ENCODE results near the gene GAA. TPM values are rescaled to one million over a fixed set of nuclear protein-coding genes. Genes with fewer than 3 reads are reported as not detected.
"Not testable (repeated sequence)": the region's sequence is repeated elsewhere in the genome, so short reads cannot be mapped to it uniquely, and the experiment has no call there.

GAA gene
- total RNA-seq, 4 donors from 2014 or later = 35.6 to 73.2 (median 47.4) TPM

DNA sequence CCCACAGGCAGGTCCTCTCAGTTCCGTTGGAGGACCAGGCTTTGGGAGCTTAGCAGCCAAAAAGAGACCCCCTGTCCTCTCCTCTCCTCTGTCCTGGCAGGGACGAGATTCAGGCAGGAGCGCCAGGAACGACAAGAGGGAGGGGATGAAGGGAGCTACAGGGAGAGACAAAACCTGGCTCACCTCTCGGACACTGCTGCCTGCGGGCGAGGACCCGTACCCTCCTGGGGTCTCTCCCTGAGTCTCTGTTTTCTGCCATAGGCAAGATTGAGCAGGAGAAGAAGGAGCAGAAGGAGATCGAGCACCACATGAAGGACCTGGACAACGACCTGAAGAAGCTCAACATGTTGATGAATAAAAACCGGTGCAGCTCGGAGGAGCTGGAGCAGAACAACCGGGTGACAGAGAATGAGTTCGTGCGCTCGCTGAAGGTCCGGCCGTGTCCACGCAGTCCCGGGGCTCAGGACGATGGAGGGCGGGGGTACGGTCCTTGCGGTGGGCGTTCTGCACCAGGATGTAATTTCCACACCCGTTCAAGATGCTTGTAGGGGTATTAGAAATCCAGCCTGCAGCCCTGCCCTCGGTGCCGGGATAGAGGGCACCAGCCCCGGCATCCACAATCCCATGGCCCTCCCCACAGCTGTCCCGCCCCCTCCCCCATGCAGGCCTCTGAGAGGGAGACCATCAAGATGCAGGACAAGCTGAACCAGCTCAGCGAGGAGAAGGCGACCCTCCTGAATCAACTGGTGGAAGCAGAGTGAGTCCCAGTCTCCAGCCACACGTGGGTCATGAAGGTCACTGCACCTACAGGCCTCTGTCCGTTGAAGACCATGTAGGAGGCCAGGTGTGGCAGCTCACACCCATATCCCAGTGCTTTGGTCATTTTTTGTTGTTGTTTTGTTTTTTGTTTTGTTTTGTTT, 13.8 kb upstream of the GAA start:
- H3K27me3 ChIP-seq = no peaks in the 10 kb centered on the region
- ATAC-seq = no peak
- WGBS, 2 donors (ENCODE audit: low coverage in 1 of 2) = 75 to 84% methylated on average over 2 to 16 of the region's 34 CpGs
- H3K27ac ChIP-seq = no peak overlapping the region
- no peaks in the 10 kb centered on the region for H3K9me3 ChIP-seq
- no peak for TF ChIP-seq EP300 (IDR thresholded peaks at IDR 0.05)
- TF ChIP-seq POLR2A (IDR thresholded peaks at IDR 0.05) = no peak
- TF ChIP-seq, protein P1, sequence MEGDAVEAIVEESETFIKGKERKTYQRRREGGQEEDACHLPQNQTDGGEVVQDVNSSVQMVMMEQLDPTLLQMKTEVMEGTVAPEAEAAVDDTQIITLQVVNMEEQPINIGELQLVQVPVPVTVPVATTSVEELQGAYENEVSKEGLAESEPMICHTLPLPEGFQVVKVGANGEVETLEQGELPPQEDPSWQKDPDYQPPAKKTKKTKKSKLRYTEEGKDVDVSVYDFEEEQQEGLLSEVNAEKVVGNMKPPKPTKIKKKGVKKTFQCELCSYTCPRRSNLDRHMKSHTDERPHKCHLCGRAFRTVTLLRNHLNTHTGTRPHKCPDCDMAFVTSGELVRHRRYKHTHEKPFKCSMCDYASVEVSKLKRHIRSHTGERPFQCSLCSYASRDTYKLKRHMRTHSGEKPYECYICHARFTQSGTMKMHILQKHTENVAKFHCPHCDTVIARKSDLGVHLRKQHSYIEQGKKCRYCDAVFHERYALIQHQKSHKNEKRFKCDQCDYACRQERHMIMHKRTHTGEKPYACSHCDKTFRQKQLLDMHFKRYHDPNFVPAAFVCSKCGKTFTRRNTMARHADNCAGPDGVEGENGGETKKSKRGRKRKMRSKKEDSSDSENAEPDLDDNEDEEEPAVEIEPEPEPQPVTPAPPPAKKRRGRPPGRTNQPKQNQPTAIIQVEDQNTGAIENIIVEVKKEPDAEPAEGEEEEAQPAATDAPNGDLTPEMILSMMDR (IDR thresholded peaks at IDR 0.05) = no peak
- no peak overlapping the region for H3K4me3 ChIP-seq
- peaks cover 0 to 4% (median 3%) of the 10 kb centered on the region in 3 donors for H3K4me1 ChIP-seq
- peaks cover 0 to 6% of the 10 kb centered on the region in 2 donors for H3K36me3 ChIP-seq

- TF ChIP-seq POLR2A (IDR thresholded peaks at IDR 0.05) (no peak), EP300 (IDR thresholded peaks at IDR 0.05) (no peak), POLR2AphosphoS5 (IDR thresholded peaks at IDR 0.05) (no peak)
- TF ChIP-seq, protein P1 (IDR thresholded peaks at IDR 0.05) = no peak
- H3K27me3 ChIP-seq = no peaks in the 10 kb centered on the region
- no peak overlapping the region for H3K27ac ChIP-seq
- H3K9me3 ChIP-seq = no peaks in the 10 kb centered on the region
- no peak overlapping the region for H3K4me3 ChIP-seq
- peaks cover 0 to 6% of the 10 kb centered on the region in 2 donors for H3K36me3 ChIP-seq
- WGBS, 2 donors (ENCODE audit: low coverage in 1 of 2) = 100% methylated on average over 1 to 9 of the region's 16 CpGs
- H3K4me1 ChIP-seq = no peaks in the 10 kb centered on the region
- ATAC-seq = no peak
Observed at GRCh38 chr17:80089762-80090161, 11.6 kb upstream of the GAA start.

DNA sequence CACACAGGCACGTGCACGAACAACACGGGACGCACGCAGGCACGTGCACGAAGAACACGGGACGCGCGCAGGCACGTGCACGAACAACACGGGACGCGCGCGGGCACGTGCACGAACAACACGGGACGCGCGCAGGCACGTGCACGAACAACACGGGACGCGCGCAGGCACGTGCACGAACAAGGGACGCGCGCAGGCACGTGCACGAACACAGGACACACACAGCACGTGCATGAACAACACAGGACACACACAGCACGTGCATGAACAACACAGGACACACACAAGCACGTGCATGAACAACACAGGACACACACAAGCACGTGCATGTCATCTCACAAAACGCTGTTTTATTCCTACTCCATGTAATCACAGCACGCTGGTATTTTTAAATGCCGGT, 11.2 kb upstream of the GAA start:
- not testable (repeated sequence) for ATAC-seq, H3K4me3 ChIP-seq, H3K4me1 ChIP-seq, H3K27me3 ChIP-seq, H3K36me3 ChIP-seq, H3K9me3 ChIP-seq, H3K27ac ChIP-seq
- WGBS, 2 donors (ENCODE audit: low coverage in 1 of 2) = 89 to 94% methylated on average over 10 to 20 of the region's 44 CpGs

GRCh38 chr17:80091376-80091775, 10.0 kb upstream of the GAA start:
- Histone ChIP-seq H3K9me3 (no peaks in the 10 kb centered on the region), H3K27me3 (no peaks in the 10 kb centered on the region), H3K4me1 (no peaks in the 10 kb centered on the region), H3K27ac (no peak overlapping the region), H3K4me3 (no peak overlapping the region), H3K36me3 (peaks cover 0 to 6% of the 10 kb centered on the region in 2 donors)
- ATAC-seq = no peak
- TF ChIP-seq, protein P1 (IDR thresholded peaks at IDR 0.05) = no peak
- no peak for TF ChIP-seq EP300 (IDR thresholded peaks at IDR 0.05)
- TF ChIP-seq POLR2A (IDR thresholded peaks at IDR 0.05) = no peak
- TF ChIP-seq POLR2AphosphoS5 (IDR thresholded peaks at IDR 0.05) = no peak
- 83 to 91% methylated on average over 4 of the region's 4 CpGs for WGBS, 2 donors (ENCODE audit: low coverage in 1 of 2)

- Histone ChIP-seq H3K4me3 (no peak overlapping the region), H3K27me3 (no peaks in the 10 kb centered on the region), H3K9me3 (no peaks in the 10 kb centered on the region), H3K4me1 (no peaks in the 10 kb centered on the region), H3K36me3 (peaks cover 0 to 6% of the 10 kb centered on the region in 2 donors), H3K27ac (peak overlapping the region in 1 of 4 donors; percentile 38)
- WGBS, 2 donors (ENCODE audit: low coverage in 1 of 2) = 39 to 48% methylated on average over 4 to 7 of the region's 8 CpGs
- peak; percentile 63 for ATAC-seq
- TF ChIP-seq EP300 (IDR thresholded peaks at IDR 0.05) = no peak
- no peak for TF ChIP-seq POLR2AphosphoS5 (IDR thresholded peaks at IDR 0.05)
- no peak for TF ChIP-seq POLR2A (IDR thresholded peaks at IDR 0.05)
- TF ChIP-seq, protein P1 (IDR thresholded peaks at IDR 0.05) = no peak
Observed at GRCh38 chr17:80092959-80093358, 8.4 kb upstream of the GAA start.

Measured in gastroesophageal sphincter (tissue), 4 donors.